ENCODE results near the gene KIF11.

Gene KIF11

DNA sequence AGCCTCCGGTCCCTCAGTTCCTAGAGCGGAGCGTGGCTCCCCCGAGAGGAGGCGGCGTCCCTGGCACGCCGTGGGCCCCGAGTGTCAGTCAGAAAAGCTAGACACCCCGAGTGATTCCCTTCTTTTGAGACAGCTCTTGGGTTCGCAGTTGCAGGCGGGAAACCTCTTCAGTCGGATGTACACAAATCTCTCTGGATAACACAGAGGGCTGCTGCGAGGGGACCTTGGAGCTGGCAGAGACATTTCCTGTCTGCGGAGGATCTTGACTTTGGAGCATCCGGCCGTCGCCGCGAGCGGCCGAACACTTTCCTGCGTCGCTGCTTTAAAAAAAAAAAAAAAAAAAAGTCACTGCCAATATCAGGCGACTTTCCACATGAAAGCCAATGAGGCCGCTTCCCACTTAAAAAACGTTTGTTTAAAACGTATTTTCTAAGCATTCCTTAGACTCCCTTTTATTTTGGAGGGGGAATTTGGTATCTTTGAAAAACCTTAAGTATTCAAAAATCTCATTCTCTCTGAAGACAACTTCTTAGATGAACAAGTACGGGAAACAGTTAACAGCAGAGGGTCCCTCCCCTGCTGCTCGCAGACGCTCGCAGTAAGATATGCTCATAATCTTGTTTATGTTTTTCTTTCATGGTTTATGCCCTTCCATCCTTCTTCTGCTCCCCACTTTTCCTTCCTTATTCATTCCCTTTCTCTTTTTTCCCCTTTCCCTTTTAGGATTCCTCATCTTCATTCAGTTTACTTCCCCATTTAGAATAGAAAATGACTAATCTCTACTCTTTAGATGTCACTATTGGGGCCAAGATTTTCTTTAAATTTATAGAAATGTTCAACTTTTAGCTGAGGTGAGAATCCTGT lies 106.8 kb downstream of the KIF11 start:
- Histone ChIP-seq H3K9ac (ENCODE audit: low read depth in 1 of 2, low read length in 2 of 2) (no peak overlapping the region), H3K9me3 (ENCODE audit: control insufficient read depth in 1 of 2, low read length in 2 of 2) (no peaks in the 10 kb centered on the region), H3K4me1 (ENCODE audit: control insufficient read depth in 1 of 2, insufficient read depth in 2 of 2, low read length in 2 of 2) (peaks cover 7 to 12% of the 10 kb centered on the region in 2 donors), H3K27me3 (ENCODE audit: control insufficient read depth in 1 of 2, insufficient read depth in 2 of 2, low read length in 2 of 2) (peaks cover 22 to 65% of the 10 kb centered on the region in 2 donors), H3K36me3 (ENCODE audit: control insufficient read depth in 1 of 2, insufficient read depth in 2 of 2, low read length in 2 of 2) (no peaks in the 10 kb centered on the region), H3K27ac (ENCODE audit: low read depth, low read length) (no peak overlapping the region), H3K4me3 (ENCODE audit: low read depth in 1 of 2, low read length in 2 of 2) (peak overlapping the region; percentile 62 to 63)

GRCh38 chr10:92702301-92702916 lies 109.5 kb downstream of the KIF11 start:
- H3K27ac ChIP-seq (ENCODE audit: low read depth, low read length): no peak overlapping the region
- peaks cover 14 to 40% of the 10 kb centered on the region in 2 donors for H3K27me3 ChIP-seq (ENCODE audit: control insufficient read depth in 1 of 2, insufficient read depth in 2 of 2, low read length in 2 of 2)
- peak overlapping the region in 1 of 2 donors; percentile 16 for H3K4me3 ChIP-seq (ENCODE audit: low read depth in 1 of 2, low read length in 2 of 2)
- no peak overlapping the region for H3K9ac ChIP-seq (ENCODE audit: low read depth in 1 of 2, low read length in 2 of 2)
- H3K4me1 ChIP-seq (ENCODE audit: control insufficient read depth in 1 of 2, insufficient read depth in 2 of 2, low read length in 2 of 2): peaks cover 7 to 12% of the 10 kb centered on the region in 2 donors
- H3K36me3 ChIP-seq (ENCODE audit: control insufficient read depth in 1 of 2, insufficient read depth in 2 of 2, low read length in 2 of 2): no peaks in the 10 kb centered on the region
- H3K9me3 ChIP-seq (ENCODE audit: control insufficient read depth in 1 of 2, low read length in 2 of 2): no peaks in the 10 kb centered on the region

All from duodenal mucosa (tissue), 2 donors.